GM21529 (cell line): ENCODE measurements around the gene CTSE.
A peak's percentile ranks its signal among the peaks of the same experiment; 100 is the strongest.

ENCODE experiments used
- ATAC-seq: cut with Tn5 transposase; IDR thresholded peaks from one replicate; pipeline ENCODE4 v1.9.1; 2021; ENCODE audit not compliant: unreplicated experiment

CTSE gene

GRCh38 chr1:205994346-205994745 is 29.3 kb downstream of the CTSE start:
- ATAC-seq = no peak

DNA sequence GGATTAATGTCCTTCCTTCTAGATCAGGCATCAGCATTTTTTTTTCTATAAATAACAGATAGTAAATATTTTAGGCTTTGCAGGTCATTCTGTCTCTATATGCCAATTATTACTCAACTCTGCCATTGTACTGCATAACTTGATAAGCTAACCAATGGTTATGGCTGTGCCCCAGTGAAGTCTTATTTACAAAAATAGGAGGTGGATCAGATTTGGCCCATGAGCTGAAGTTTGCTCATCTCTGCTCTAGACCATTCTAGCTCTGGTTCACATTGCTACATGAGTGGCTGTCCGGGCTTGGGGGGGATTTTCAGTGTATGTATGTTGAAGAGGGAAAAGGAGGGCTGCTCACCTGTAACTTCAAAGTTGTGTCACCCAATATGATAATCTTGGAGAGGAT is 30.6 kb downstream of the CTSE start:
- no peak for ATAC-seq

- ATAC-seq = no peak
These were observed 31.3 kb downstream of the CTSE start for GRCh38 chr1:205992218-205992882.

DNA sequence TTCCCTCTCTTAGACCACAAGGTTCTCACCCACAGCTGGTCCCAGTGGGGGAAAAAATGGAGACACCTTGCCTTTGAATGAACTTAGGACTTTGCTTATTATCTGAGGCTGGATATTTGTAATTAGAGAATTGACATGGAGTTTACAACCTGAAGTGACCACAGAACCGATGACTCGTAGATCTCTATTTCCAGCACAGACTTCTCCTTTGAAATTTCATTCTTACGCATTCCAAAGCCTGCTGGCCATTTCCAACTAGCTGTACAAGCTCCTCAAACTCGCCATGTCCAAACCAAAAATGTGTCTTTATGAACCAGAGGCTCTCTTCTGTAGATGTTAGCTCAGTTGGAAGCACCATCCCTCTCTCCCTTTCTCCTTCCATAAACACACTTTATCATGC is 32.5 kb downstream of the CTSE start:
- no peak for ATAC-seq

GRCh38 chr1:205990226-205990625 is 33.5 kb downstream of the CTSE start:
- ATAC-seq = no peak

- no peak for ATAC-seq
These were observed 33.9 kb downstream of the CTSE start for GRCh38 chr1:205989786-205990185.

DNA sequence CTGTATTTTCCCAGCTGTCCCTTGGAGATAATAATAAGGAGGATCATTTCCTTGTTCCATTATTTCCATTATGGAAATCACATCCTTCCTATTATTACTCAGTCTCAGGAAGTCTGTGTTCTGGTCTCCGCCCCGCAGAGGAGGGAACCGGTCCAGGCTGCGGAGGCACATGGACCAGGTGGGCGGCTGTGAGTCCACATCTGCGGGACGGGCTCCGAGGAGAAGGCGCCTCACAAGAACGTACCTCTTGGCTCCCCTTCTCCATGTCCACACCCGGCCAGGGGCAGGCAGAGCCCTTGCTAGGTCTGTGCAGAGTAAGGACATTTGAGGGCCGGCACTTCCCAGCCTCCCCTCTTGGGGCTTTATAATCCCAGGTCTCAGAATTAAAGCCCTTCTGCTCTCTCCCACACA is 35.1 kb downstream of the CTSE start:
- ATAC-seq = no peak

GRCh38 chr1:205986861-205987260 is 36.8 kb downstream of the CTSE start:
- ATAC-seq = no peak

DNA sequence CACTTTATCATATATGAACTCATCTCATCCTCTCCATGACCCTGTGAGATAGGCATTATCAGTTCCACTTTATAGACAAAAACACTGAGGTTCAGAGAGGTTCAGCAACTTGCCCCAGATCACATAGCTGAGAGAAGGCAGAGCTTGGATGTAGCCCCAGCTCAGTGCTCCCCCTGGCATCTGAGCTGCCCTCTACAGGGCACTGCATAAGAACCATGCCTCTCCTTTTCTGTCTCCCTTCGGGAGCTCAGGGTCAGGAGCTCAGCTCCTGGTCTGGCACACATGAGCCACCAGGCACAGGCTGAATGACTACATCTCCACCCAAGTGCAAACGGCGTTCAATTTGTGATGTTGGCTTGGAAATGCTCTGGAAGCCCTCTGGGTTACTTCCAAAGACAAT is 37.4 kb downstream of the CTSE start:
- ATAC-seq = no peak

GRCh38 chr1:205985330-205986005 is 38.2 kb downstream of the CTSE start:
- no peak for ATAC-seq

- ATAC-seq = no peak
These were observed 39.6 kb downstream of the CTSE start for GRCh38 chr1:205983925-205984725.

GRCh38 chr1:205981257-205981656 is 42.4 kb downstream of the CTSE start:
- no peak for ATAC-seq

DNA sequence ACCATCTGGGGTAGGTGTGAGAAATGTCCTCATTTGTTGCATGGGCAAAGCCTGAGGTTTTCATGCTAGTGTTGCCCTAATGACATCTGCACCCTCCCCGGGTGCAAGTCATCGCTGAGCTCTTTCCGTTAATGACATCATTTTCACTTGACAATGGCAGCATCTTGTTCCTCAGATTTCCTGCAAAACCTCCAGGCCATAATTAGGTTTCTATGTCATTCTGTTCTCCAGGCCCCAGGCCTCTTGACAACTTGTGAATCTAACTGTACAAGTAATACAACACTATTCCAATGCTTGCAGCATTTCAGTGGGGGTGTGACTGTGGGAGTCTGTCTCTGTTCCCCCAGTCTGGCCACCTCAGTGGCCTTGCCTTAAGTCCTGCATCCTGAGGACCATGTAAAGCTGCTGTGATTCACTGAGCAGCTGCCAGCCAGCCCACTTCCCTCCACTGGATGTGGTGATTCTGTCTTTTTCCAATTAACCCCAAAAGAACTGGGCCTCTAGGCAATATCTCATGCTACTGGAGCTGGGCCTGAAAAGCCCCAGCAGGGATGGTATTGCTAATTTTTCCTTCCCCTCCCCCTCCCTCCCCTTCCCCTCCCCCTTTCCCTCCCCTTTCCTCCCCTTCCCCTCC is 43.3 kb downstream of the CTSE start:
- ATAC-seq = no peak

GRCh38 chr1:205979301-205979700 is 44.4 kb downstream of the CTSE start:
- ATAC-seq = no peak

DNA sequence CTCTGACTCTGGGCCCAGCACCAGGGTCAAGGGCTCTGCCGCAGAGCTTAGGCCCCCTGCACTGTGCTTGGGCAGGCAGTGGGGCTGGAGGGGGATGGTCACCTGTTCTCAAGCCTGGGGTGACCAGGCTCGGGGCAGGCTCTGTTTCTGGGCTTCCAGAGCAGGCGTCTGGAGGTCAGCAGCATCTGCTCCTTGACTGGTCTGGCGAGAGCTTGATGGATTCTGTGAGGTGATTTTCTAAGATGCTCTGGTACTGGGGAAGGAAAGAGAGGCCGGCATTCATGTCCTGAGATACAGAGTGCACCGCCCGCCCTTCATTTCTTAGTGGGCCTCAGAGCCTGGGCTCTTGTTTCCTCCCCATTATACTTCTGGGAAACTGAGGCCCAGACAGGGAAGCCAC is 45.0 kb downstream of the CTSE start:
- no peak for ATAC-seq

DNA sequence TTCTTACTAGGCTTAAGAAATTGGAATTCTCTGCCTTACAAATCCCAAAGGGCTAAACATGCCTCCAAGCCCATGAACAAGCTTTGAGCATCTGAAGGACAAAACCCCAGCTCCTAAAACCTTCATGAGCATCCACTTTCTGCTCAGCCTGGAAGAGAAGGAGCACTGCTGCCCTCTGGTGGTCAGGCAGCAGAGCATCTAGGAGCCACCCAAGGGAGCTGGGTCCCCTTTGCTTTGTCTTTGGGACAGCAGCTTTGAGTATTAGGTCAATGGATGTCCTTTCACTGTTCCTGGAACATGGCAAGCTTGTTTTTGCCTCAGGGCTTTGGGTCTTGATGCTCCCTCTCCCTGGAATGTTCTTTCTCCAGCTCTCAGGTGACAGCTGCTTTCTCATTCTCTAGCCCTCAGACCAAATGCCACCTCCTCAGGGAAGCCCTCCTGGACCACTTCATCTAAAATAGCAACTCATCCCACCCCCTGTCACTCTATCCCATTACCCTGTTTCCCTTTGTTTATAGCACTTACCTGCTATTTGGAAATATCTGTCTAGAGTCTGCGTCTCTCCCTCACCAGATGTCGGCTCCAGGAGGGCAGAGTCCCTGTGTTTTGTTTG is 46.2 kb downstream of the CTSE start:
- ATAC-seq = peak; percentile 61

- no peak for ATAC-seq
These were observed 46.8 kb downstream of the CTSE start for GRCh38 chr1:205976708-205977401.

DNA sequence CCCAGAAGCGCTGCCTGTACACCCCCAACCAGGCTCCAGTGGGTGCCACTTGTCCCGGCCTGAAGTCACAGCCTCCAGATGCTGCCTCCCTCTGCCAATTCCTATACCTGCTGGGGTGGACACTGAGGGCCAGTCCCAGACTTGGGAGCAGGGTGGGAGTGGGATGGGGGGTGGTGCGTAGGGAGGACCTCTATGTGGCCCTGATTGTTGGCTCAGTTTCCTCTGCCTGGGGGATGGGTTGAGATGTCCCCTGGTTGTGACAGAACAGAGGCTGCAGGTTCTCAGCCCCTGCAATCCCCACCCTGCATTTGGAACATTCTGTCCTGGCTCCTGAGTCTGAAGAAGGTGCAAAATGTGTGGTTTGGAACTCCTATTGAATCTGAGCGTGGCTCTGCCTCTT is 47.7 kb downstream of the CTSE start:
- no peak for ATAC-seq

- no peak for ATAC-seq
These were observed 48.2 kb downstream of the CTSE start for GRCh38 chr1:205975387-205975998.

DNA sequence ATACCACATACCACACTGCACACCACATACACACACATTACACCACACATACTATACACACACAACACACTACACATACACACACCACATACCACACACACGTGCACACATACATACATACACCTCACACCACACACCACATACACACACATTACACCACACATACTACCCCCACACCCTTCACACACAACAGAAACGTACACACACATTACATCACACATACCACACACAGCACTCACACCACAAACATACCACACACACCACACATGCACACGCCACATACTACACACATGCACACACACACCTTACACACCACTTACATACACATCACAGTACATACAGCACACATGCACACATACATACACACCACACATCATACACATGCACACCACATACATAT is 49.0 kb downstream of the CTSE start:
- ATAC-seq = no peak
